HCT116 (cell line): ENCODE measurements around the gene KLF2.

ENCODE experiments used
- EZH2 ChIP-seq: fragments of 200-600 bp; sonication (generic); IDR thresholded peaks from 2 replicates; pipeline ENCODE4 v1.6.1; 2017; ENCODE audit warnings: antibody characterized with exemption, mixed run types
- JUND ChIP-seq: IDR thresholded peaks from 2 replicates; pipeline ENCODE4 v1.6.1; 2012
- MAX ChIP-seq: IDR thresholded peaks from 2 replicates; pipeline ENCODE4 v1.6.1; 2012
- POLR2A ChIP-seq: IDR thresholded peaks from 2 replicates; pipeline ENCODE4 v1.7.0; 2011; ENCODE audit warnings: borderline replicate concordance; ENCODE audit not compliant: insufficient read depth, insufficient read length; ENCODE audit errors: extremely low read depth

GRCh38 chr19:16339361-16339725 is 14.7 kb downstream of the KLF2 start:
- TF ChIP-seq EZH2 (no peak), POLR2A (no peak), JUND (no peak), MAX (no peak)
